Measurements from ENCODE around the gene STK10.

GRCh38 chr5:172180936-172181335, 7.1 kb downstream of the STK10 start:
- TF ChIP-seq CTCF (IDR thresholded peaks at IDR 0.05; ENCODE audit: insufficient read depth, low read length), result no peak
- no peak for TF ChIP-seq POLR2AphosphoS5 (IDR thresholded peaks at IDR 0.05; ENCODE audit: low read depth)
- no peak for TF ChIP-seq SPI1 (IDR thresholded peaks at IDR 0.05; ENCODE audit: borderline replicate concordance, low read depth)
- no peak for TF ChIP-seq GABPA (IDR thresholded peaks at IDR 0.05; ENCODE audit: low read depth)
